Skeletal muscle satellite cell (primary cell): ENCODE measurements around the gene SAXO1.

Experiments used
- H3K27me3 ChIP-seq: 2 replicates; pipeline ENCODE4 v1.7.0; 2013; ENCODE audit warnings: low read length; ENCODE audit not compliant: control insufficient read depth, insufficient read depth
- H3K36me3 ChIP-seq: 2 replicates; pipeline ENCODE4 v1.7.0; 2013; ENCODE audit warnings: mild to moderate bottlenecking, control low read depth, low read length; ENCODE audit not compliant: insufficient read depth
- H3K4me1 ChIP-seq: 2 replicates; pipeline ENCODE4 v1.7.0; 2013; ENCODE audit warnings: low read length; ENCODE audit not compliant: control insufficient read depth, insufficient read depth
- H3K4me2 ChIP-seq: 2 replicates; pipeline ENCODE4 v1.7.0; 2013; ENCODE audit warnings: mild to moderate bottlenecking, low read length
- H3K4me3 ChIP-seq: 2 replicates; pipeline ENCODE4 v1.7.0; 2013; ENCODE audit warnings: low read length
- H3K9ac ChIP-seq: 2 replicates; pipeline ENCODE4 v1.7.0; 2013; ENCODE audit warnings: mild to moderate bottlenecking, low read depth, low read length, moderate library complexity
- H3K9me3 ChIP-seq: replicated peaks from 2 replicates; pipeline ENCODE4 v1.7.0; 2013; ENCODE audit warnings: mild to moderate bottlenecking, control low read depth, low read length

The SAXO1 gene

GRCh38 chr9:18906656-18907395 is 126.2 kb downstream of the SAXO1 start:
- Histone ChIP-seq H3K9me3 (no peaks in the 10 kb centered on the region), H3K4me2 (no peak overlapping the region), H3K9ac (no peak overlapping the region), H3K27me3 (no peaks in the 10 kb centered on the region), H3K4me1 (peaks cover 30% of the 10 kb centered on the region), H3K36me3 (peaks cover 55% of the 10 kb centered on the region), H3K4me3 (no peak overlapping the region)

- Histone ChIP-seq H3K9ac (no peak overlapping the region), H3K9me3 (no peaks in the 10 kb centered on the region), H3K4me1 (peaks cover 30% of the 10 kb centered on the region), H3K27me3 (no peaks in the 10 kb centered on the region), H3K36me3 (peaks cover 51% of the 10 kb centered on the region), H3K4me2 (peak overlapping the region; percentile 19), H3K4me3 (no peak overlapping the region)
These were observed 127.0 kb downstream of the SAXO1 start for GRCh38 chr9:18905883-18906629.

DNA sequence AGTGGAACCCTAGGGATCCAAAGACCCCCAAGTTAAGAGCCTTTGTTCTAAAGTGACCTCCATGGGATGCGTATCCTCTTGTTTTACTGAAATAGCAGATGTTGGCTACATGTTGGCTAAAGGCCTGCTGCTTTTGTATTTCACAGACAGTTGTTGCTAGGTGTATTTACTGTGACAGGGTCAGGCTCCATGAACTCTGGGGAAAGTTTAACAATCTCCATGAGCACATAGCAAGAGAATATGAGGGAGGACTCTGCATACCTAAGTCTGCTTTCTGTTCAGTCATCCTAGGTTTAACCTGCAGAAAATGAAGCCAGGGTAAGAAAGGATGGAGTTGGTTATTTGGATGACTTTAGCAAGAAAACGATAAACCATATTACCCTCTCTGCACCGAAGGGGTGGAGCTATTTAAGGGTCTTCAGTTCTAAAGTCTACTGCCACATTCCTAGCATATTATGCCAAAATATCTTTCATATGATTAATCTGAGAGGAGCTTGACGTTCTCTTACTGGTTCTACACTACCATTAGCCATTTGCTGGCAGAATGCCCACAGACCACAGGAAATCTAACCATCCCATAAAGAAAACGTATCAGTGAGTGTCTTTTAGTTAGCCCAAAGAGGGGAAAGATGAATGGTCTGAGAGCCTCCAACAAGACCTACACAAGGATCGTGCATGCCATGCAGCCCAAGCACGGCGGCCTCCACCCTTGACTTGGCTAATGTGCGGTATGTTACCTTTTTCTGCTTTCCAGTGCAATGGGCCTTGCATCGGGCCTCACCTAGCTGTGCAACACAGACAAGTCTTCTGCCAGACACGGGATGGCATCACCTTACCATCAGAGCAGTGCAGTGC is 127.8 kb downstream of the SAXO1 start:
- Histone ChIP-seq H3K4me3 (peak overlapping the region; percentile 7), H3K4me2 (peak overlapping the region; percentile 19), H3K36me3 (peaks cover 43% of the 10 kb centered on the region), H3K4me1 (peaks cover 30% of the 10 kb centered on the region), H3K27me3 (no peaks in the 10 kb centered on the region), H3K9ac (no peak overlapping the region), H3K9me3 (no peaks in the 10 kb centered on the region)

DNA sequence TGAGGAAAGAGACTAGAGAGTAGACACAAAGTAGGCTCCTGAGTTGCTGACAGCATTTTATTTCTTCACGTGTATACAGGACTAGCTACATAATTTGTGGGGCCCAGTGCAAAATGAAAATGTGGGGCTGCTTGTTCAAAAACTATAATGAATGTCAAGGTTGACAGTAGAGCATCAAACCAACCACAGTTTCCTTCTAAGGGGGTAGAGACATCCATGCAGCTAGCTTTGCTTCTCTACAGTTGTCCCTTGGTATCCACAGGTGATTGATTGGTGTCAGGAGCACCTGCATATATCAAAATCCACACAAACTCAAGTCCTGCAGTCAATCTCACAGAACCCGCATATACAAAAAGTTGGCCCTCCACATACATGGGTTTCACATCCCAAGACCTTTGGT is 129.6 kb downstream of the SAXO1 start:
- H3K36me3 ChIP-seq: peaks cover 30% of the 10 kb centered on the region
- H3K4me3 ChIP-seq: no peak overlapping the region
- no peak overlapping the region for H3K9ac ChIP-seq
- H3K9me3 ChIP-seq: no peaks in the 10 kb centered on the region
- H3K4me1 ChIP-seq: peaks cover 30% of the 10 kb centered on the region
- H3K4me2 ChIP-seq: no peak overlapping the region
- no peaks in the 10 kb centered on the region for H3K27me3 ChIP-seq

GRCh38 chr9:18896531-18897179 is 136.4 kb downstream of the SAXO1 start:
- Histone ChIP-seq H3K4me2 (no peak overlapping the region), H3K36me3 (peaks cover 64% of the 10 kb centered on the region), H3K27me3 (no peaks in the 10 kb centered on the region), H3K9me3 (no peaks in the 10 kb centered on the region), H3K4me3 (no peak overlapping the region), H3K4me1 (no peaks in the 10 kb centered on the region), H3K9ac (no peak overlapping the region)

DNA sequence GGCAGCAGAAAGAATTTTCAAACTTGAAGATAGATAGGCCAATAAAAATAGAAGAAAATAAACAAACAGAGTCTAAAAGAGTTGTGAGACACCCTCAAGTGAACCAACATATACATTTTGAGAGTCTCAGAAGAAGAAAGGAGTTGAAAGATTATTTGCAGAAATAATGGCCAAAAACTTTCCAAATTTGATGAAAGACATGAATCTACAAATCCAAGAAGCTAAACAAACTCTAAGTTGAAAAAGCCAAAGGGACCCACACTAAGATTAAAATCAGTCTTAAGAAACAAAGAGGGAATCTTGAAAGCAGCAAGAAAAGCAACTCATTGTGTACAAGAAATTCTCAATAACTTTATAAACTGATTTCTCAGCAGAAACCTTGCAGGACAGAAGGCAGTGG is 137.0 kb downstream of the SAXO1 start:
- H3K27me3 ChIP-seq: no peaks in the 10 kb centered on the region
- no peak overlapping the region for H3K4me3 ChIP-seq
- peaks cover under 1% of the 10 kb centered on the region for H3K4me1 ChIP-seq
- H3K9ac ChIP-seq: no peak overlapping the region
- H3K36me3 ChIP-seq: peaks cover 68% of the 10 kb centered on the region
- no peaks in the 10 kb centered on the region for H3K9me3 ChIP-seq
- no peak overlapping the region for H3K4me2 ChIP-seq

- no peak overlapping the region for H3K9ac ChIP-seq
- no peak overlapping the region for H3K4me3 ChIP-seq
- H3K27me3 ChIP-seq: no peaks in the 10 kb centered on the region
- H3K36me3 ChIP-seq: peaks cover 80% of the 10 kb centered on the region
- H3K9me3 ChIP-seq: no peaks in the 10 kb centered on the region
- H3K4me2 ChIP-seq: no peak overlapping the region
- H3K4me1 ChIP-seq: peaks cover 15% of the 10 kb centered on the region
These were observed 139.5 kb downstream of the SAXO1 start for GRCh38 chr9:18893491-18893890.

DNA sequence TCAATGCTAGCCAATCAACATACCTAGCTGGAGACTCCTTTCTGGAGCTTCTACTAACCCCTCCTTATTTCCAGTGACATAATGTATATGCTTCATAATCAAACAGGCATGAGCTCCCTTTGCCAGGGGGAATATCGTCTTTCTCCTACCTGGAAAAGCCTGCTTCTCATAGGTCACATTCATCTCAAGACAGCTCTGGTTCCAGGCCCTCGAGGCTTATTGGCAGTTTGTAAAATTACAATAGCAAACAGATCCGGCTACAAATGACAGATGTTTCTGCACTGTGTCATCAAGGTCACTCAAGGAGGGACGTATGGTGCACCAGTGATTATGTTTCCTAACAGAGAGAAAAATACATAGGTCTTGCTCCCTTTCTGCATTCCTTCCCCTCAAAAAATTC is 140.0 kb downstream of the SAXO1 start:
- Histone ChIP-seq H3K4me1 (peaks cover 15% of the 10 kb centered on the region), H3K4me3 (no peak overlapping the region), H3K36me3 (peaks cover 81% of the 10 kb centered on the region), H3K9me3 (no peaks in the 10 kb centered on the region), H3K9ac (no peak overlapping the region), H3K4me2 (no peak overlapping the region), H3K27me3 (no peaks in the 10 kb centered on the region)

GRCh38 chr9:18891946-18892670 is 140.9 kb downstream of the SAXO1 start:
- Histone ChIP-seq H3K4me1 (peaks cover 15% of the 10 kb centered on the region), H3K4me3 (no peak overlapping the region), H3K36me3 (peaks cover 76% of the 10 kb centered on the region), H3K4me2 (no peak overlapping the region), H3K27me3 (no peaks in the 10 kb centered on the region), H3K9me3 (no peaks in the 10 kb centered on the region), H3K9ac (no peak overlapping the region)

DNA sequence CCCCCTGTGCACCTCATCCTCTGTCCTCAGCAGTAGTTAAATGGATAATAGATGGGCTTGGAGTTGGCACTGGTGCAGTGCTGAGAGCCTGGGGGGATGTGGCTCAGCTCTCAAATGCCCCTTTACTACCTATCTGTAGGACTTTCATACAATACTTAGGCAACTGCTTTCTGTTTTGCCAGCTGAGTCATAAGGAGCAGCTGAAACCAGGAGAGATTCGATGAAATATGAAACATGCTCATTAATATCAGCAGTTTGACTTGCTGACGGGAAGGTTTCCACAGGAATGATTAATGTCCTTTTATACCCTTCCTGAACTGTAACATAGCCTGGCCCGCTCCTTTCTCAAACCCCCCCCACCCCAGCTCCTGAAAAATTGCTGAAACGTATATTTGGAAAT is 142.6 kb downstream of the SAXO1 start:
- H3K4me2 ChIP-seq: peak overlapping the region; percentile 15
- no peaks in the 10 kb centered on the region for H3K9me3 ChIP-seq
- no peaks in the 10 kb centered on the region for H3K27me3 ChIP-seq
- no peak overlapping the region for H3K4me3 ChIP-seq
- no peak overlapping the region for H3K9ac ChIP-seq
- H3K36me3 ChIP-seq: peaks cover 59% of the 10 kb centered on the region
- peaks cover 15% of the 10 kb centered on the region for H3K4me1 ChIP-seq
